KOPT-K1 (cell line): ENCODE measurements around the gene DIP2C.
"Not testable (repeated sequence)": the region's sequence is repeated elsewhere in the genome, so short reads cannot be mapped to it uniquely, and the experiment has no call there.

Source experiments
- H3K27ac ChIP-seq: fragments of 200-600 bp; sonication (generic); 2 replicates; pipeline ENCODE4 v1.5.1; 2016; ENCODE audit warnings: antibody characterized with exemption, mild to moderate bottlenecking, low read depth, low read length; ENCODE audit not compliant: poor library complexity, severe bottlenecking
- H3K36me3 ChIP-seq: fragments of 200-600 bp; sonication (generic); 2 replicates; pipeline ENCODE4 v1.5.1; 2017; ENCODE audit warnings: antibody characterized with exemption, mild to moderate bottlenecking, low read length, moderate library complexity; ENCODE audit not compliant: insufficient read depth
- H3K9me3 ChIP-seq: fragments of 200-600 bp; sonication (generic); 2 replicates; pipeline ENCODE4 v1.5.1; 2017; ENCODE audit warnings: antibody characterized with exemption, low read length, mild to moderate bottlenecking; ENCODE audit not compliant: insufficient read depth, poor library complexity, severe bottlenecking

The DIP2C gene

DNA sequence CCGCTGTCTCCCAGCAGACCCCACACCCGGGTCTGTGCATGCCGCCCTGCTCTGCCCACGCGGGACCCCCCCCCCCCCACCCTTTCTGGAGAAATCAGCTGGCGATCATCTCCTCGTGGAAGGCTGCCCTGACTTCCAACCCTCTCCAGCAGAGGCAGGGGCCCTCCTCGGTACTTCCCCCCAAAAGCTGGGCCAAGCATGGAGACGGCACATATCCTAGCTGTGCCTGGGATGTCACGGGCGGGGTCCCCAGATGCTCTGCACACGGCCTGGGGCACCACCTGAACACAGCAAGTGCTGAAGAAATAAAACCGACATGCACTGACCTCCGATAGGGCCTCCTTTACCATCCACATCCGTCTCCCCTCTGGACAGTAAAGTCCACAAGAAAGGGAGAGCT is 96.0 kb downstream of the DIP2C start:
- H3K27ac ChIP-seq = no peak overlapping the region
- H3K9me3 ChIP-seq = no peaks in the 10 kb centered on the region
- no peaks in the 10 kb centered on the region for H3K36me3 ChIP-seq

DNA sequence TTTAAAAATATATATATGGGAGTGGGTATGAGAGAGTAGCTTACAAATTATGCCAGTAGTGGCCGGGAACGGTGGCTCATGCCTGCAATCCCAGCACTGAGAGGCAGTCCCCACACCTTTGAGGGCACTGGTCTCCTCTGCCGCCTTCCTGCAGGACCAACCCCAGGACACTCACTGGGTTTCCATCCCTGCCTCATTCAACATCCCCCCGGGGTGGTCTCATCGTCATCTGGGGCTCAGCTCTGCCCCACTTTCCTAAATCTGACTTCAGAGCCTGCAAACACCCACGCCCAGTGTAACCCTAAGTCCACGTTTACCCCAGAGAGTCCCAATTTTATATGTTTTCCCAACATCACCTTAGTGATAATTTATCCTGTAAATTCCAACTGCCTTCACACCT is 96.5 kb downstream of the DIP2C start:
- H3K27ac ChIP-seq = no peak overlapping the region
- H3K9me3 ChIP-seq = no peaks in the 10 kb centered on the region
- no peaks in the 10 kb centered on the region for H3K36me3 ChIP-seq

DNA sequence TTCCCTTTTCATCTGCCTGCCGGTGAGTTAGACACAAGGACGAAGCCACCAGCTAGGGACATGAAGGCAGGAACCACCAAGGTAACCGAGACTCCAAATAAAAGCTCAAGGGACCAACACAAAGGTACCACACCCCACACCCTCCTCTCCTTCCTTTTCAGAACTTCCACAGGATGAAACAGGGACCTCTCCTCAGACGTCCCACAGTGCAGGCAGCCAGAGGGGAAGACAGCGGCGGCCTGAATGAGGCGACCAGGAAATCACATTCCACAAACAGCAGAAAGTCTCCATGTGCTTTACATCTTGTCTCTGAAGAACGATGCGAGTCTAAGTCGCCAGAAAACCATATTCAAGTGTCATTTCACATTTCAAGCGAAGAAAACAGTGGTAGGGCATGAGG is 97.8 kb downstream of the DIP2C start:
- Histone ChIP-seq H3K9me3 (no peaks in the 10 kb centered on the region), H3K36me3 (no peaks in the 10 kb centered on the region), H3K27ac (no peak overlapping the region)

DNA sequence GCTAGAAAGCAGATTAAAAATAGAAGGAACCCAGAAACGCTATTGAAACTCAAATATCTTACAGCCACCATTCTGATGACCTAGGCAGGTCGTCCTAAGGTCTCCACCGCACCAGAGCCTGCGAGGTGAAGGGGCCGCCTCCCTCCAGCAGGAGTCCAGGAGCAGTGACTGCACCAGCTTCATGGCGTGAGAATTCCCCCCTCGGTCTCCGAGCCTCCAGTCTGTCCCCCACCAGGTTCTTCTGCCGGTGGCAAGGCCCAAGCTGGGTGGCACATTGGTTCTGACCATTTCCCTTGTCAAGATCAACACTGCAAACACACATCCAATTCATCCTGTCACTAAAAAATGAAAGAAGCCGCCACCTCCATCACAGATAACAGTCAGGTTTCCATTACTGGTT is 98.7 kb downstream of the DIP2C start:
- no peaks in the 10 kb centered on the region for H3K36me3 ChIP-seq
- H3K9me3 ChIP-seq = no peaks in the 10 kb centered on the region
- H3K27ac ChIP-seq = no peak overlapping the region

DNA sequence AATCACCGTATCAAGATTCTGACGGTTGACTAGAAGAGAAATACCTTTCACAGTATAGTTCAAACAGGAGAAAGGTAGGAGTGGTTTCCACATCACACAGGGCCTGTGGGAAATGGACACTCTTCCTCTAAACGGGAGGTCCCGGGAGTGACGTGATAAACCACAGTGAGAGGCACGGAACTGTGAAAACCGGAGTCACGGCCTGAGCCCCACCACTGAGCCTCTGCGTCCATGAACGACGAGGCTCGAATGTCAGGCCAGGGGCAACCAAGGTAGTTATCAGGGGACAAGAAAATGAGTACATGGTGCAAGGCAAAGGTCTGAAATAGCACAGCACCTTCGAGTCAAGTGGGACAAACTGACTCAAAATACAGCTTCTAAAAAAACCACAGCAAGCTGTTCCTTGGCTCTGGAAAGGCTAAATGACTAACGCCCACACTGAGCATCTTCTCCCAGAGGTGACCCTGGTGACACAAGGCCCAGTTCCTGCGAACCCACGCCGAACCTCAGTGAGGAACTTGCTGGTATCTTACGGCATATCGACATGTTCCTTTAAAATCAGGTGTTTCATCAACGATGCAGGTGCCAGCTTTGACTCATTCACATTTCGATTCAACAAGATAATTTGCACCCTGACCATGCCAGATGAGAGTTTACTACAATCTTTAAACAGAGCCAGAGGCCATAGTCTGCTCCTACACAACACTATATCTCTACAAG is 99.3 kb downstream of the DIP2C start:
- Histone ChIP-seq H3K9me3 (no peaks in the 10 kb centered on the region), H3K27ac (no peak overlapping the region), H3K36me3 (no peaks in the 10 kb centered on the region)

DNA sequence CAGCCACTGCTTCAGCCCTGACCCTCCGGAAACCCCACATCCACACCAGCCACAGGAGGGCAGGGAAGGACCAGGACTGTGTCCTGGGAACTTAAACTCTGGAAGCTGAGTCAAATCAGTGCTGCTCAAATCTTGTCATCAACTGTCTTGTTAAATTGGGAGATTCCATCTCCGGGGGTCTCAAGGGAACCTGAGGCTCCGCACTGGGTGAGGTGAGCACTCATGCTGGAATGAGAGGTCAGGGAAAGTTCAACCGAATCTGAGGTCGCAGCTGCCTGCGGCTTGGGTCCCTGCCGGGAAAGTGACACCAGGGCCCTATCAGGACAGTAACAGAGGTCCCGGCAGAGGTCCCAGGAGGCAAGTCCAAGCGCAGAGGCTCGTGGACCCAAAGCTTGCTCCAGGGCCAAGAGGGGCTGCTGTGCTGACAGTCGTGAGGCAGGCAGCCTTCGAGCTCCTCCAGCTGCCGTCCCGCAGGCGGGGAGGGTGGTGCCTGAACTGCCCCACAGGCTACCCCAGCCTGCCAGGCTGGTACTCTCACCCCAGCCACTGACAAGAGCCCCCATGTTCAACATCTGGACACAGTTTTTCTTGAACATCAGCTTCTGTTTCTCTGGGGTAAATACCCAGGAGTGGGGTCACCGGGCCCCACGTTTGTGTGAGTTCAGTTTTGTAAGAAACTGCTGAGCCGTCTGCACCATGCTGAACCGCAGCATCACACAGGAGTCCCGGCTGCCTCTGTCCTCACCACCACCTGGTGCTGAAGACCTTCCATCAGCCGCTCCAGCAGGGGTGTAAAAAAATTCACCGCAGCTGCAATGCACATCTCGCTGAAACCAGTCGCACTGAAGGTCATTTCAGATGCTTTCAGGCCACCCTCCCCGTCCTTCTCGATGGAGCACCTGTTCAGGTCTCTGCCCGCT is 101.0 kb downstream of the DIP2C start:
- H3K36me3 ChIP-seq = no peaks in the 10 kb centered on the region
- H3K9me3 ChIP-seq = no peaks in the 10 kb centered on the region
- H3K27ac ChIP-seq = no peak overlapping the region

DNA sequence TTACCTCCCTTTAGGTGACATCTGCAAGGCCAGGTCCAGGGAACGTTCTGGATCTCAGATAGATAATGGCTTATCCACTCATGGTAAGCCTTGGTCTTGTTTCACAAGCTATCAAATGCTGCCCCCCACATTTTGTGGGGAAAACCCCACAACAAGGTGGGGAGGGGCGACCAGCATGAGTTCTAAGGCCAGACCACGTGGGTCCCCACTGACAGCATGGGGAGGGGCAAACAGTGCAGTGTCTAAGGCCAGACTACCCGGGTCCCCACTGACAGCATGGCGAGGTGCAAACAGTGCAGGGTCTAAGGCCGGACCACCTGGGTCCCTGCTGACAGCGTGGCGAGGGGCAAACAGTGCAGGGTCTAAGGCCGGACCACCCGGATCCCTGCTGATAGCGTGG is 102.8 kb downstream of the DIP2C start:
- Histone ChIP-seq H3K36me3 (no peaks in the 10 kb centered on the region), H3K9me3 (no peaks in the 10 kb centered on the region), H3K27ac (no peak overlapping the region)

DNA sequence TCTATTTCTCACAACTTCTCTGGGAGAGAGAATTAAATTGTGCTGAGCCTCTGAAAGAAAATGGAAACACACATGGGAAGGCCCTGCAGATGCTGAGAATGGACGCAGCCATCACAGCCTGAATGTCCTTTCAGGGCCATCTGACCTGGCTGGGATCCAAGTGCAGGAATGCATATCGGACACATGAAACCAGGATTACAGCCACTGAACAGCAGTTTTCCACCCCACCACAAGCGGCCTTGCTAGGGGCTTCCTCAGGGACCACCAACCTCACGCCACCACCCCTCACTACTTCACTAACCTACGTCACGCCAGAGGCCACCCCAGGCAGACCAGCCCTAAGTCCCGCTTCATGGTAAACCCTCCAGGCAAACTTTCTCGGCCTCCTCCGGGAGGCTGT is 103.3 kb downstream of the DIP2C start:
- Histone ChIP-seq H3K27ac (no peak overlapping the region), H3K36me3 (no peaks in the 10 kb centered on the region), H3K9me3 (no peaks in the 10 kb centered on the region)

DNA sequence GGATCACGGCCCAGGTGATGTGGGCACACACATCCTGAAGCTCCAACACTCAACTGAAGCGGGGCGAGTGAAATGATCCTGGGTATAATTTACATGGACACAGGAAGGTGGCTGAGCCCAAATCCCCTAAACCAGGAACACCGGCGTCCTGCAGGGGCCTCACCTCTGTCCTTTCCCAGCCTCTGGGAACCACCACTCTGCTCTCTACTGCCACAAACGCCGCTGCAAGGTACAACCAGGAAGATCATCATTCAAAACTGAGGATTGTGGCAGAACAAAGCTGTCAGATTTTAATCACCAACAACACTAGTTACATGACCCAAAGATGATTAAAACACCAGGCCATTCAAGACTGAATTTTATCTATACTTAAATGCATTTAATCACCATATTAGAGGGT is 104.0 kb downstream of the DIP2C start:
- H3K9me3 ChIP-seq = no peaks in the 10 kb centered on the region

DNA sequence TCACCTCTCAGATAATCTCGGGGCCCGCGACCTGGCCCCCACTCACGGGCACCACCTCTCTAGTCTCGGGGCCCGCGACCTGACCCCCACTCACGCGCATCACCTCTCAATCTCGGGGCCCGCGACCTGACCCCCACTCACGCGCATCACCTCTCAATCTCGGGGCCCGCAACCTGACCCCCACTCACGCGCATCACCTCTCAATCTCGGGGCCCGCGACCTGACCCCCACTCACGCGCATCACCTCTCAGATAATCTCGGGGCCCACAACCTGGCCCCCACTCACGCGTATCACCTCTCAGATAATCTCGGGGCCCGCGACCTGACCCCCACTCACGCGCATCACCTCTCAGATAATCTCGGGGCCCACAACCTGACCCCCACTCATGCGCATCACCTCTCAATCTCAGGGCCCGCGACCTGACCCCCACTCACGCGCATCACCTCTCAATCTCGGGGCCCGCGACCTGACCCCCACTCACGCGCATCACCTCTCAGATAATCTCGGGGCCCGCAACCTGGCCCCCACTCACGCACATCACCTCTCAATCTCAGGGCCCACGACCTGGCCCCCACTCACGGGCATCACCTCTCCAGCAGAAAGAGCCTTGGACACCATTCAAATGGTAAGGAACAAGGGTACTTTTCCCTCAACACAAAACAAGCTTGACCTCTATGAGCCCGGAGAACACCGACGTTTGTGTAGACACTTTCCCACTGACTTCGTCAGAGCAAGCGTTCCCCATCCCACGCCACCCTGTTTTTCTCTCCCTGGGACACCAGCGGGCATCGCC is 104.8 kb downstream of the DIP2C start:
- H3K36me3 ChIP-seq, H3K27ac ChIP-seq, H3K9me3 ChIP-seq: not testable (repeated sequence)

More for the DNA sequence above, 104.0 kb downstream of the DIP2C start:
- Histone ChIP-seq H3K36me3 (no peaks in the 10 kb centered on the region), H3K27ac (no peak overlapping the region)

DNA sequence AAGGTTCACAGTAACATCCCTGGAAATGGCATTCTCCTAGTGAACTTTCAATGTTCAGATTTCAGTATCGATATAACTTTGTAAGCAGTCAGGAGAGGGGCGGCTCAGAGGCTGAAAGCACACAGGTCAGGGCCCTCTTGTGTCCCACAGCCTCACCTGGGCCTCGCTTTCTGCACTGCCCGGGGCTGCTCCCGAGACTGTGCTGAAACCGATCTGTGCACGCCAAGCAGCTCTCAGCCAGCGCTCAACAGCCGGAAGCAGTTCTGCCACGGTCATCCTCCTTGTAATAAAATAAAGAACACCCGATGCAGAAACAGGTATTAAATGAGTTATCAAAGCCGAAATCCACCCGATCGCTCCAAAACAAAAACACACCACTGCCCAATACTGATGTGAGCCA is 106.0 kb downstream of the DIP2C start:
- Histone ChIP-seq H3K9me3 (no peaks in the 10 kb centered on the region), H3K36me3 (no peaks in the 10 kb centered on the region), H3K27ac (no peak overlapping the region)

DNA sequence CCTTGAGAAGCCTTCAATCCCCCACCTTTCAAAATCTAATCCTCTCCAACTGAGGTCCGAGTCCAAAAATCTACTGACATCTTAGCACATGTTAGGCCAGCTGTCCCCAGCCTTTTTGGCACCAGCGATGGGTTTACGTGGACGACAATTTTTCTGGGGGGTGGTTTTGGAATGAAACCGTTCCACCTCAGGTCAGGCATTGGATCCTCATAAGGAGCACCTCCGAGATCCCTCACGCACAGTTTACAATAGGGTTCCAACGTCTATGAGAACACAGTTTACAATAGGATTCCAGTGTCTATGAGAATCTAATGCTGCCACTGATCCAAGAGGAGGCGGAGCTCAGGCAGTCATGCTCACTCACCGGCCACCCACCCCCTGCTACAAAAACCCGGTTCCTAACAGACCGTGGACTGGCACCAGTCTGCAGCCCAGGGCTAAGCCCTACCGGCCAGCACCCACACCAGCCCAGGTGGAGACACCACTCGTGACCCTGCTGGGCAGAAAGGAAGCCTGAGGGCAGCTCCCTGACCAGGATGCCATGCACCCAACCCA is 107.6 kb downstream of the DIP2C start:
- Histone ChIP-seq H3K36me3 (no peaks in the 10 kb centered on the region), H3K27ac (no peak overlapping the region), H3K9me3 (no peaks in the 10 kb centered on the region)

DNA sequence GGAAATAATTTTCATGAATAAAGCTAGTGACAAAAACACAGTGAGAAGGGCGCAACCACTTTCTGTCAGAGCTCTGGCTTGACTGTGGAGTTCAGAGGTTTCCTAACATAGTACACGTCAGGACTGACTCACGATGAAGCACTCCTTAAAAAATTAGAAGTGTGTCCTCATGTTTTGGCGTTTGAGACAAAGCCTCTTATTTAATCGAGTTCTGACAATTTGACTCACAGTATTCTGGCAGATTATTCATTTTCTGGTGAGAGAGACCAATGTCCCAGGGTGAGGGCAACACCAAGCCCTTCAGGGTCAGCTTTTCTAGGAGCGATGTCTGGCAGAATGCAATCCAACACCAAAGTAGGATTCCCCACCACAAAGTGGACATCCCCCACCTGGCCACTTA is 108.7 kb downstream of the DIP2C start:
- no peaks in the 10 kb centered on the region for H3K36me3 ChIP-seq
- no peak overlapping the region for H3K27ac ChIP-seq
- no peaks in the 10 kb centered on the region for H3K9me3 ChIP-seq

DNA sequence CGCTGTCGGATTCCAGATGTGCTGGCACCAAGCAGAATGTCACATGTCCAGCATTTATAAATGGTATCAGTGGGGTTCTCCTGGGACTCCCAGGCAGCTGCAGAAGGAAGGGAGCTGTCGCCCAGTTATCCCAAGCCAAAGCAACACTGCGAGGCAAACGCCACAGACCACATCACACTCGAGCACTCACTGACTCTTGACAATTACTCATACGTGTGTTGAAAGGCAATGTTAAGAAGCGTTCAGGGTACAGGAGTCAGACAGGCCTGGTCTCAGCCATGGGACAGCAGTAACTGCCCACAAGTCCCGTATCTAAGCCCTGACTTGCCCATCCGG is 113.4 kb downstream of the DIP2C start:
- H3K27ac ChIP-seq = no peak overlapping the region
- H3K9me3 ChIP-seq = no peaks in the 10 kb centered on the region
- H3K36me3 ChIP-seq = no peaks in the 10 kb centered on the region
